ENCODE results near the gene TXLNG. TPM values are rescaled to one million over a fixed set of nuclear protein-coding genes. Genes with fewer than 3 reads are reported as not detected.

Gene TXLNG
- total RNA-seq, 1 experiment from 2014 or later = 31.1 TPM

GRCh38 chrX:16851421-16851820 is 65.2 kb downstream of the TXLNG start:
- no peak for TF ChIP-seq MAX (CRISPR knock-in tag; IDR thresholded peaks at IDR 0.05)
- TF ChIP-seq FOXP1 (CRISPR knock-in tag; IDR thresholded peaks at IDR 0.05; ENCODE audit: borderline replicate concordance) = no peak
- no peak for TF ChIP-seq TCF7 (CRISPR knock-in tag; IDR thresholded peaks at IDR 0.05; ENCODE audit: low read depth)
- no peak for DNase-seq (ENCODE audit: low spot score)
- no peaks in the 10 kb centered on the region for H3K27me3 Mint-ChIP-seq (ENCODE audit: low read depth)
- no peak for ATAC-seq
- ChIA-PET POLR2A (no interaction called here), CTCF (no interaction called here)
- peak overlapping the region; percentile 74; the same call in 1 of the 2 replicates for H3K27ac Mint-ChIP-seq
- no peaks in the 10 kb centered on the region for H3K9me3 Mint-ChIP-seq
- H3K4me3 Mint-ChIP-seq = no peak overlapping the region
- H3K4me1 Mint-ChIP-seq = no peaks in the 10 kb centered on the region
- peaks cover 46% of the 10 kb centered on the region for H3K36me3 Mint-ChIP-seq

DNA sequence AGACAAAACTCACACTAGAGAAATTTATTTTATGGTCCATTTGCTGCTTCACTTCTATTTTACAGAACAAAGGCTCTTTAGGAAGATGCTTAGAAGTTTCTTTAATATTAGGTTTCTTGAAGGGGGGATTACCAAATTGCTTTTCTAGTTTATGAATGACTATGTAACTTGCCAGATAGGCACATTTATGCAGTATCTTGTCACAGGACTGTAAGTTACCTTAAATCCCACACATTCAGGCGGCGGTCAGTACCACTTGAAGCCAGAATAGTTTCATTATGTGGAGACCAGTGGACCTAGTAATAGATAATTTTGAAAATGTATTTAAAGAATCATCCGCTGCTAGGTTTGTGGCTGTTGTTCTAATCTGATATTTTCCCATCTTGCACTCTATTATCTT is 65.6 kb downstream of the TXLNG start:
- no peaks in the 10 kb centered on the region; the same call in 1 of the 2 replicates for H3K9me3 Mint-ChIP-seq
- no peaks in the 10 kb centered on the region for H3K27me3 Mint-ChIP-seq (ENCODE audit: low read depth)
- no peak overlapping the region for H3K4me3 Mint-ChIP-seq
- ChIA-PET CTCF (no interaction called here), POLR2A (no interaction called here)
- DNase-seq (ENCODE audit: low spot score) (no peak), ATAC-seq (no peak)
- no peak for TF ChIP-seq ZSCAN18 (CRISPR knock-in tag; IDR thresholded peaks at IDR 0.05)
- no peak for TF ChIP-seq OVOL2 (CRISPR knock-in tag; IDR thresholded peaks at IDR 0.05; ENCODE audit: borderline replicate concordance)
- TF ChIP-seq RORB (CRISPR knock-in tag; IDR thresholded peaks at IDR 0.05) = no peak
- no peak for TF ChIP-seq ZNF281 (CRISPR knock-in tag; IDR thresholded peaks at IDR 0.05)
- no peaks in the 10 kb centered on the region for H3K4me1 Mint-ChIP-seq
- H3K27ac Mint-ChIP-seq = peak overlapping the region; percentile 74; the same call in 1 of the 2 replicates
- H3K36me3 Mint-ChIP-seq = peaks cover 50% of the 10 kb centered on the region

DNA sequence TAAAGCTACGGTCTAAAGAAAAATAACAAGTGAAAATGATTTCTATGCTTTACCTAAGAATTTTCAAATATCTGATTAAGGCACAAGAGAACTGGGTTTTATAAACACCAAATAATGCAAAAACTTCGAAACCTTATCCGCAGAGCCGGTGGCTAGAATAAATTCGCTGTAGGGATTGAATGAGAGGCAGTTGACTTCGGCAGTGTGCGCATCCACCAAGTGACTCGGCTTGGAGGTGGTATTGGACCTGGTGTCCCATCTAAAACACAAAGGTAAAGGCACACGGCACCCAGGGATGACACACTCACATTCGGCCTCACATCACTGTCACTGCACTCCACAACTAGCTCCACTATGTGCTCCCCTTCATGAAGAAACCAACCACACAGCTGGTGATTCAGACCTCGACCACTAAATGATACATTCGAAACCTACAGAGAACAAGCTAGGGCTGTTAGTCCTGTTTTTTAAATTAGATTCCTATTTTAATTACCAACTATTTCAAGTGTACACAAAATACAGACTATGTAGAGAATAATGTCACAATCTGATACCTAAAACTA is 66.4 kb downstream of the TXLNG start:
- Mint-ChIP-seq H3K27ac (no peak overlapping the region), H3K4me3 (no peak overlapping the region), H3K9me3 (peaks cover 3% of the 10 kb centered on the region), H3K36me3 (peaks cover 58% of the 10 kb centered on the region), H3K4me1 (no peaks in the 10 kb centered on the region), H3K27me3 (ENCODE audit: low read depth) (no peaks in the 10 kb centered on the region)
- CTCF ChIA-PET = no interaction called here
- ATAC-seq (no peak), DNase-seq (ENCODE audit: low spot score) (no peak)
- POLR2A ChIA-PET = no interaction called here
- TF ChIP-seq ZNF219 (CRISPR knock-in tag; IDR thresholded peaks at IDR 0.05; ENCODE audit: borderline replicate concordance) (no peak), TEAD1 (CRISPR knock-in tag; IDR thresholded peaks at IDR 0.05) (no peak), FOXP1 (CRISPR knock-in tag; IDR thresholded peaks at IDR 0.05; ENCODE audit: borderline replicate concordance) (no peak), ZNF281 (CRISPR knock-in tag; IDR thresholded peaks at IDR 0.05) (no peak), SOX15 (CRISPR knock-in tag; IDR thresholded peaks at IDR 0.05) (no peak), ATF1 (CRISPR knock-in tag; IDR thresholded peaks at IDR 0.05) (no peak), STAT6 (CRISPR knock-in tag; conservative IDR thresholded peaks at IDR 0.05; ENCODE audit: low read depth) (no peak), ZNF416 (CRISPR knock-in tag; IDR thresholded peaks at IDR 0.05) (no peak), ZNF232 (CRISPR knock-in tag; IDR thresholded peaks at IDR 0.05) (no peak), CBFB (CRISPR knock-in tag; IDR thresholded peaks at IDR 0.05; ENCODE audit: low read depth) (no peak), SMAD4 (CRISPR knock-in tag; IDR thresholded peaks at IDR 0.05) (no peak)
- TF ChIP-seq, protein P1, sequence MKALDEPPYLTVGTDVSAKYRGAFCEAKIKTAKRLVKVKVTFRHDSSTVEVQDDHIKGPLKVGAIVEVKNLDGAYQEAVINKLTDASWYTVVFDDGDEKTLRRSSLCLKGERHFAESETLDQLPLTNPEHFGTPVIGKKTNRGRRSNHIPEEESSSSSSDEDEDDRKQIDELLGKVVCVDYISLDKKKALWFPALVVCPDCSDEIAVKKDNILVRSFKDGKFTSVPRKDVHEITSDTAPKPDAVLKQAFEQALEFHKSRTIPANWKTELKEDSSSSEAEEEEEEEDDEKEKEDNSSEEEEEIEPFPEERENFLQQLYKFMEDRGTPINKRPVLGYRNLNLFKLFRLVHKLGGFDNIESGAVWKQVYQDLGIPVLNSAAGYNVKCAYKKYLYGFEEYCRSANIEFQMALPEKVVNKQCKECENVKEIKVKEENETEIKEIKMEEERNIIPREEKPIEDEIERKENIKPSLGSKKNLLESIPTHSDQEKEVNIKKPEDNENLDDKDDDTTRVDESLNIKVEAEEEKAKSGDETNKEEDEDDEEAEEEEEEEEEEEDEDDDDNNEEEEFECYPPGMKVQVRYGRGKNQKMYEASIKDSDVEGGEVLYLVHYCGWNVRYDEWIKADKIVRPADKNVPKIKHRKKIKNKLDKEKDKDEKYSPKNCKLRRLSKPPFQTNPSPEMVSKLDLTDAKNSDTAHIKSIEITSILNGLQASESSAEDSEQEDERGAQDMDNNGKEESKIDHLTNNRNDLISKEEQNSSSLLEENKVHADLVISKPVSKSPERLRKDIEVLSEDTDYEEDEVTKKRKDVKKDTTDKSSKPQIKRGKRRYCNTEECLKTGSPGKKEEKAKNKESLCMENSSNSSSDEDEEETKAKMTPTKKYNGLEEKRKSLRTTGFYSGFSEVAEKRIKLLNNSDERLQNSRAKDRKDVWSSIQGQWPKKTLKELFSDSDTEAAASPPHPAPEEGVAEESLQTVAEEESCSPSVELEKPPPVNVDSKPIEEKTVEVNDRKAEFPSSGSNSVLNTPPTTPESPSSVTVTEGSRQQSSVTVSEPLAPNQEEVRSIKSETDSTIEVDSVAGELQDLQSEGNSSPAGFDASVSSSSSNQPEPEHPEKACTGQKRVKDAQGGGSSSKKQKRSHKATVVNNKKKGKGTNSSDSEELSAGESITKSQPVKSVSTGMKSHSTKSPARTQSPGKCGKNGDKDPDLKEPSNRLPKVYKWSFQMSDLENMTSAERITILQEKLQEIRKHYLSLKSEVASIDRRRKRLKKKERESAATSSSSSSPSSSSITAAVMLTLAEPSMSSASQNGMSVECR (CRISPR knock-in tag; IDR thresholded peaks at IDR 0.05; ENCODE audit: borderline replicate concordance) = no peak

Measured in WTC11 (cell line).